HG02678 (cell line): Measurements from ENCODE around the gene ADGRG1.
"Not testable (repeated sequence)": the region's sequence is repeated elsewhere in the genome, so short reads cannot be mapped to it uniquely, and the experiment has no call there.

Source experiments
- ATAC-seq: cut with Tn5 transposase; IDR thresholded peaks from one replicate; pipeline ENCODE4 v1.9.1; 2021; ENCODE audit warnings: mild to moderate bottlenecking, moderate library complexity; ENCODE audit not compliant: unreplicated experiment

The ADGRG1 gene

GRCh38 chr16:57665541-57665940, 37.1 kb downstream of the ADGRG1 start:
- no peak for ATAC-seq

DNA sequence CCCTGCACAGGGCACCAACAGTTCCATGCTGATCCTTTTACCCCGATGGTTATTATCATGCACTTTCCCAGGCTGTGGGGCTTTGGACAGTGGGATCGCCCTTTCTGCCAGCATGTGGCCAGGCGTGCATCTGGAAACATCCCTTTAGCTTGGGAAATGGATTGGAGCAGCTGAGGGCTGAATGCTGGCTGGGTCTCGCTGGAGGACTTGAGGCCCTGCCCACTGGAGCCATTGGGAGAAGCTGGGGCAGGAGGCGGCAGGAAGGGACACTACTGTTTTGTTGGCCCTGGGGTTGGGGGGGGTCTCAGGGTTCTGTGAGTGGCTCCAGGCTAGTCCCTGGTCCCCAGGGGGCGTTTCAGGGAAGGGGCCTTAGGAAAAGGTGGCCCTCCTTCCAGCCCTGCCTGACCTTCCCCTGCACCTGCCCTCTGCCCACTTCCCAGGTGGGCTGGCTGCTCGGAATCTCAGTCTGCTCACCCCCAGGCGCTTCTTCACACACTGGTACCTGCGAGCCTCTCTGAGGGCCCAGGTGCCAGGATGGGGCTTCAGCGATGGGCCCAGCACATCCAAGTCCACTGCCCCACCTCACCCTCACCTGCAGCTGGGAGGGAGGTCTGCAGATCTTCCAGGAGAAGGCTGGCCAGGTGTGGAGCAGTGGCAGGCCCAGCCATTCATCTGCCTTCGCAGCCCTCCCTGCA, 38.1 kb downstream of the ADGRG1 start:
- no peak for ATAC-seq

DNA sequence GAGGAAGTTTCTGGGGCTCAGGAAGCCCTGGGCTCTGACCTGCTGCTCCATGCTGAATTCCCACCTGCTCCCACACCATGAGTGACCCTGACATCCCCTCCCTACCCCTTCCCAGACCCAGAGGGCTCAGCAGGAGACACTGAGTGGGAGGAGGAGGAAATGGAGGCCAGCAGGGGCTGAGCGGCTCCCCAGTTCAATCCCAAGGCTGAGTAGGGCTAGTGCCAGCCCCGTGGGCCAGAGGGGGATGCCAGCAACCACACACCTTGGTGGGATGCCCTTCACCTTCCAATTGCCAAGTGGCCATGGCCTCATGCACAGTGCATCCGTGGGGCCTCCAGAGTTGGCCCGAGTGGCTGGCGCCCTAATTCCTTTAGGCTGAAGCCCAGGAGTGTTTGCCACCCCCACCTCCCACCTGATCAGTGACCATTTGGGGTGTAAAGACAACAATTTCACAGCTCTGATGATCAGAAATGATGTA, 38.7 kb downstream of the ADGRG1 start:
- ATAC-seq = no peak

DNA sequence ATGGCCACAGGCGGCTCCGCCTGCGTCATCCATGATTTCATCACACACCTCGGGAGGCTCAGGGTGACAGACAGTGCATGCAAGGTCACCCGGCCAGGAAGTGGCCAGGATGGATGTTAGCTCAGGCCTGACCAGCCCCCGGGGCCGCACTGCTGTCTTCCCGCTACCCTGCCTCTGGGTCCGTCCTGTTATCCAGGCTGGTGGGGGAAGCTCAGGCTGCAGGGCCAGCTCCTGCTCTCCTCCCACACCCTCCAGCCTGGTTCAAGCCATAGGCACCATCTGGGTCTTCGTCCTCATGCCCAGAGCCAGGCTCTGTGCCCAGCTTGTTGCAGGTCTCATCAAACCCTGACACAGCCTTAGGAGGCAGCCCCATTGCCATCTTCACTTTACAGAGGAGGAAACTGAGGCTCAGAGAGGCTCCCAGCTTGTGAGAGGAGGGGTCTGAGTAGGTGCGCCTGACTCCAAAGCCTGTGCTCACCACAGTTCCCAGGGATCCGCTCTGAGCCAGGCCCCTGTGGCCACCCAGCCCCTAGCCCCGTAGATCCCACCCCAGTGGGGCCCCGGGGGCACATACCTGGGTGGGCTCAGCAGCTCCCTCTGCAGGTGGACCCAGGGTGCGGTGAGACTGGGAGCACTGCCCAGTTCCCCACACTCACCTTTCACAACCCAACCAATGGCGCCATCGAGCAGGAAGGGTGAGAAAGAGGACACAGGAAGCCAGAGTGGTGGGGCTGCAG, 39.3 kb downstream of the ADGRG1 start:
- ATAC-seq = no peak

DNA sequence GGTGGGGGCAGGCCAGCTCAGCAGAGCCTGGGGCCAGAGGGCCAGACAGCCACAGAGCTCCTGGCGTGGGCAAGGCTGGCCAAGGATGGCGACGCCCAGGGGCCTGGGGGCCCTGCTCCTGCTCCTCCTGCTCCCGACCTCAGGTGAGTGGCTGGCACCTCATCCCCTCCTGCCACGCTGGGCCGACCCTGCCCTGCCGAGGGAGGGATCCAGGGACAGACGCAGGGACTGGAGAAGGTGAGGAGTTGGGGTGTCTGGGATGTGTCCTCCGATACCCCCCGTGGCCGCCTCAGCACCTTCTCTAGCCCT, 39.8 kb downstream of the ADGRG1 start, which contains the start of gene ADGRG3:
TSS of gene ADGRG3 (plus strand) at position 44 of the 309 bp plus-strand sequence. CDS start at position 86, 42 bp downstream.
- ATAC-seq = no peak

- no peak for ATAC-seq
Measured at GRCh38 chr16:57668630-57669475, 40.4 kb downstream of the ADGRG1 start.

GRCh38 chr16:57669476-57670162, 41.2 kb downstream of the ADGRG1 start:
- no peak for ATAC-seq

- ATAC-seq = no peak
Measured at GRCh38 chr16:57670196-57670595, 41.8 kb downstream of the ADGRG1 start.

DNA sequence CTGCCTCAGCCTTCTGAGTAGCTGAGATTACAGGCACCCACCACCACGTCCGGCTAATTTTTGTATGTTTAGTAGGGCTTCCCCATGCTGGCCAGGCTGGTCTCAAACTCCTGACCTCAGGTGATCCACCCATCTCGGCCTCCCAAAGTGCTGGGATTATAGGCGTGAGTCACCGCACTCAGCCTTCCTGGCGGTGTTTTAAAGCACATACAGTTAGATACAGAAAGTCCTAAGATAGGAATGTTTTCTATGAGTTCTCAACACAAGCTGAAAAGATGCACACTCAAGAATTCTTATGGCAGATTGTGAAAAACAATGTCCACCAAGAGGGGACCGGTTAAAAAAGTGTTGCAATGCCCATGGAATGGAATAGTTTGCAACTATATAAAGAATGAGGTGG, 43.0 kb downstream of the ADGRG1 start:
- ATAC-seq = not testable (repeated sequence)

GRCh38 chr16:57672416-57672815, 44.0 kb downstream of the ADGRG1 start:
- no peak for ATAC-seq

DNA sequence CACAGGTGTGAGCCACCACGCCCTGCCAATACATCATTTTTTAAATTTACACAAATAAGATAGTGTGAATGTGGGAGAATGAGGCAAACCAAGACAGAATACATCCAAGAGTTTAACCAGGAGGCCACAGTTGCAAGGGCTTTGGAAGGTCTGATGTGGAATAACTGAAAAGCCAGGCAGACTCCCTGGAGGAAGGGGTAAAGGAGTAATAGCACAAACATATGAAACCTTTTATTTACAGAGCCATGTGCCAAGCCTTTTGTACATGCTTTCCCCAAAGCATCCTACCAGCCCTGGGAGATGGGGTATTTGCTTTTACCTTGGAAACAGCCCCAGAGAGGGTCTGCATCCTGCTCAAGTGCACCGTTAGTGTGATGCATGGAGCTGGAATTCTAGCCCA, 44.4 kb downstream of the ADGRG1 start:
- no peak for ATAC-seq

DNA sequence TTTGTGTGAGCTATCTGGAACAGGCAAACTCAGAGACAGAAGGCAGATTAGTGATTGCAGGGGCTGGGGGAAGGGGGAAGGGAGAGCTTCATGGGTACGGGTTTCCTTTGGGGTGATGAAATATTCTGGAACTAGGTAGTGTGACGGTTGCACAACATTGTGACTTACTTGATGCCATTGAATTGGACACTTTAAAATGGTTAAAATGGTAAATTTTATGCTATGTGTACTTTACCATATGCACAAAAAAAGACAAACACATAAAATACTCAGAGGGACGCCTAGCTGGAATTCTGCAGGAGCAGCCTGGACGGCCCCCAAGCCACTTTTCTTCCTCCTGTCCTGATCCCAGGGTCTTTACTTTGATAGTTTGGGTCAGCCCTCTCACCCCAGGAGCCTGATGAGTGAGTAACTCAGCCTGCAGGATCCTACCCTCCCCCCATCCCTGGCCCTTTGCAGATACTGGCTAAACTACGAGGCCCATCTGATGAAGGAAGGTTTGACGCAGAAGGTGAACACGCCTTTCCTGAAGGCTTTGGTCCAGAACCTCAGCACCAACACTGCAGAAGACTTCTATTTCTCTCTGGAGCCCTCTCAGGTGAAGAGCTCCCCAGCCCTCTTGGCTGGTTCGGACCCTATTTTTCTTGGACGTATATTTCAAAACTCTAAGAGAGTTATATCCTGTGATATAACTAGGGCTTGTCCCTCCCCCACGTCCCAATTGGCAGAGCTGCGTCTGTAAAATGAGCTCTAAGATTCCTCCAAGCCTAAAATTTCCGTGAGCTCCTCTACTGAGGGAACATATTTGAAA, 47.5 kb downstream of the ADGRG1 start:
- no peak for ATAC-seq

GRCh38 chr16:57676553-57677085, 48.2 kb downstream of the ADGRG1 start:
- ATAC-seq = no peak

DNA sequence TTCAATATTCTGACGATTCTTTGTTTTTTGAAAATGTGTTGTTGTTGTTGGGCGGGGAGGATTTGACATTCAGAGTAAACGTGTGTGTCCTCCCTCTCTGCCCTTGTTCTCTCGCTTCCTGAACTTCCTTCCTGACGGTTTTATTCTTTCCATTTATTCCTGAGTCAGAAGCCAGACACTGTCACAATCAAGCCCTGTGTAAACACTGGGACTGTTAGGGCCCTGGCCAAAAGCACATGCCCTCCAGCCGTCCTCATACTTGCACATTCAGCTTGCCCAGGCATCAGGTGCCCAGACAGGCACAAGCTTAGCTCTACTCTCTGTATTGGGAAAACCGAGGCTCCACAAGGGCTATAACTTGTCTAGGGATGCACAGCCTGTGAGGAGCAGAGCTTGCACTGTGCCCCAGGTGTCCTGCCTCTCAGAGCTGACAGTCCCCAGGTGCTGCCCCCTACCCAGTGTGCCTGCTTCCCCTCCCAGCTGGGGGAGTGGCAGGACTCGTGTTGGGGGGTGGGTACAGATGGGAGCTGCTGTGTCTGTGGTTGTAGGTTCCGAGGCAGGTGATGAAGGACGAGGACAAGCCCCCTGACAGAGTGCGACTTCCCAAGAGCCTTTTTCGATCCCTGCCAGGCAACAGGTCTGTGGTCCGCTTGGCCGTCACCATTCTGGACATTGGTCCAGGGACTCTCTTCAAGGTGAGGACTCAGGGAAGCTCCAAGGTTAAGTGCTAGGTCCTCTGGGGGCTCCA, 49.4 kb downstream of the ADGRG1 start:
- no peak for ATAC-seq

GRCh38 chr16:57679016-57679415, 50.6 kb downstream of the ADGRG1 start:
- no peak for ATAC-seq

DNA sequence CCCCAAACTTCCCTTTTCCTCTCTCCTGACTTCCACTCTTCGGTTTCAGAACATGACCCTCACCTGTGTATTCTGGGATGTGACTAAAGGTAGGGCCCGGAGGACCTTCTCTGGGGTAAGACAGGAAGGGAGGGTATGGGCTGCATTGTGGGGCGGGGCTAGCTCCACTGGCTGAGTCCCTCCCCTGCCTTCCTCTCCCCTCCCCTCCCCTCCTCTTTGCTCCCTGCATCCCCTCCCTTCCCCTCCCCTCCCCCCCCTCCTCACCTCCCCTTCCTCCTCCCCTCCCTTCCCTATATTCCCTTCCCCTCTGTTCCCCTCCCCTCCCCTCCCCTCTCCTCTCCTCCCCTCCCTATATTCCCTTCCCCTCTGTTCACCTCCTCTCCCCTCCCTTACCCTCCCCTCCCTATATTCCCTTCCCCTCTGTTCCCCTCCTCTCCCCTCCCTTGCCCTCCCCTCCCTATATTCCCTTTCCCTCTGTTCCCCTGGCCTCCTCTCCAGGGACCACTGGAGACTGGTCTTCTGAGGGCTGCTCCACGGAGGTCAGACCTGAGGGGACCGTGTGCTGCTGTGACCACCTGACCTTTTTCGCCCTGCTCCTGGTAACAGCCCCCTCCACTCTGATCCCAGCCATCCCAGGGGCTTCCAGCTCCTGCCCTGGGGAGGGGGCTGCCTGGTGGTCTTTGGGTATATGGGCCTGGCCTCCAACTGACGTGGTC, 51.5 kb downstream of the ADGRG1 start:
- ATAC-seq = no peak

DNA sequence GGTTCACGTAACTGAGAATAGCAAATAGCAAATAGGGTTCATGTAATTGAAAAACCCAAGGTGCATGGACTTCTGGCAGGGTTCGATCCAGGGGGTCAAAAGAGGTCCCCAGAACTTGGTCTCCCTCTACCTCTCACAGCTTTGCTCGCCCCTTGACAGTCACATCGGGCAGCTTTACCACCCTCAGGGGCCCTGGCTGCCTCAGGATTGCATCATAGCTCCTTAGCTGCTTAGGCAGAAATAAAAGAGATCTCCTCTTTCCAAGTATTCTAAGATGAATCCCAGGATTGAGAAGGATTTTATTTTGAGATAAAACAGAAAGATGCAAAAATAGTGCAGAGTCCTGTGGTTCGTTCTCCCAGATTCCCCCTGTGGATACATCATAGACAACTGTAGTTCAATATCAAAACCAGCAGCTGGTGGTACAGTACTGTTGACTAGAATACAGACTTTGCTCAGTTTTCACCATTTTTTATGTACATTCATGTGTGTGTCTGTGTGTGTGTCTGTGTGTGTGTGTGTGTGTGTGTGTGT, 52.5 kb downstream of the ADGRG1 start:
- no peak for ATAC-seq
